Naive thymus-derived CD4-positive, alpha-beta T cell (primary cell): Measurements from ENCODE around the gene GMPPB. TPM values are rescaled to one million over a fixed set of nuclear protein-coding genes. Genes with fewer than 3 reads are reported as not detected.
A peak's percentile ranks its signal among the peaks of the same experiment; 100 is the strongest.

Experiments used
- ATAC-seq: fragments of 150-1000 bp; cut with Tn5 transposase; 2 replicates; pipeline ENCODE4 v1.10.0; 2021; ENCODE audit warnings: mild to moderate bottlenecking, moderate library complexity
- CTCF ChIA-PET: fragments of 350-600 bp; sonication (Branson Sonifier 250); formaldehyde crosslinking; loops from one replicate; lab custom pipeline; 2021; ENCODE audit warnings: antibody characterized with exemption; lab: Charles Lee
- POLR2A ChIA-PET: fragments of 350-600 bp; sonication (Branson Sonifier 250); formaldehyde crosslinking; loops from one replicate; lab custom pipeline; 2021; ENCODE audit warnings: antibody characterized with exemption, inconsistent platforms; lab: Charles Lee
- DNase-seq, 9 donors: peaks; one replicate each; pipeline versions ENCODE4 v3.0.0 to v3.0.0-alpha.2; 2020 to 2022; ENCODE audit warnings: mixed read lengths in 1 of 9
- H3K27ac ChIP-seq: one replicate; pipeline ENCODE4 v1.7.0; 2013; ENCODE audit warnings: mild to moderate bottlenecking, low read depth, low read length, moderate library complexity
- H3K27me3 ChIP-seq, 2 donors: one replicate each; pipeline ENCODE4 v1.7.0; 2013; ENCODE audit warnings: low read length in 2 of 2, mild to moderate bottlenecking in 2 of 2, moderate library complexity in 2 of 2; ENCODE audit not compliant: control insufficient read depth in 2 of 2, insufficient read depth in 2 of 2
- H3K36me3 ChIP-seq, 3 experiments: 1 replicate in 2 of 3; 2 replicates in 1 of 3; pipeline ENCODE4 v1.7.0; 2013; ENCODE audit warnings: low read length in 3 of 3, mild to moderate bottlenecking in 3 of 3, moderate library complexity in 1 of 3; ENCODE audit not compliant: insufficient read depth in 3 of 3, control insufficient read depth in 2 of 3
- H3K4me1 ChIP-seq, 2 donors: one replicate each; pipeline ENCODE4 v1.7.0; 2013; ENCODE audit warnings: low read length in 2 of 2, mild to moderate bottlenecking in 2 of 2, moderate library complexity in 1 of 2; ENCODE audit not compliant: control insufficient read depth in 2 of 2, insufficient read depth in 2 of 2
- H3K4me3 ChIP-seq: 2 replicates; pipeline ENCODE4 v1.7.0; 2013; ENCODE audit warnings: mild to moderate bottlenecking, low read length
- H3K9me3 ChIP-seq, 3 experiments: 1 replicate in 2 of 3; 2 replicates in 1 of 3; pipeline ENCODE4 v1.7.0; 2013; ENCODE audit warnings: low read length in 3 of 3; ENCODE audit not compliant: control insufficient read depth in 2 of 3
- H3K27ac Mint-ChIP-seq, 9 donors: one replicate each; pipeline ENCODE4 v1.8.0; 2020 to 2022; ENCODE audit warnings: mixed read lengths in 9 of 9, mild to moderate bottlenecking in 8 of 9, moderate library complexity in 5 of 9, inconsistent platforms in 2 of 9
- H3K27me3 Mint-ChIP-seq, 5 donors: one replicate each; pipeline ENCODE4 v1.8.0; 2021 to 2022; ENCODE audit warnings: mixed read lengths in 5 of 5, mild to moderate bottlenecking in 1 of 5
- H3K36me3 Mint-ChIP-seq, 5 donors: one replicate each; pipeline ENCODE4 v1.8.0; 2020 to 2022; ENCODE audit warnings: mixed read lengths in 5 of 5, mild to moderate bottlenecking in 3 of 5, inconsistent platforms in 1 of 5
- H3K4me1 Mint-ChIP-seq, 7 donors: one replicate each; pipeline ENCODE4 v1.8.0; 2020 to 2022; ENCODE audit warnings: mixed read lengths in 7 of 7, mild to moderate bottlenecking in 3 of 7, inconsistent platforms in 1 of 7
- H3K4me3 Mint-ChIP-seq, 10 donors: one replicate each; pipeline ENCODE4 v1.8.0; 2020 to 2022; ENCODE audit warnings: mild to moderate bottlenecking in 10 of 10, mixed read lengths in 10 of 10, moderate library complexity in 6 of 10, inconsistent platforms in 2 of 10
- H3K9me3 Mint-ChIP-seq, 11 donors: one replicate each; pipeline ENCODE4 v1.8.0; 2020 to 2022; ENCODE audit warnings: mixed read lengths in 11 of 11, mild to moderate bottlenecking in 4 of 11, inconsistent platforms in 1 of 11, moderate library complexity in 1 of 11
- intact Hi-C, 2 donors: fragments of 100-400 bp; cut with micrococcal nuclease; formaldehyde crosslinking; loops; one replicate each; pipeline ENCODE4 v1.15.1; 2023
- polyA plus RNA-seq, 2 donors: library from polyadenylated mRNA; unstranded; fragments of 300-500 nt; fragmentation: Illumina TruSeq; gene quantifications; one replicate each; pipeline ENCODE4 v1.2.3, GENCODE V29; 2021
- total RNA-seq, 6 experiments: library from RNA in 5 of 6; stranded (reverse) in 5 of 6; gene quantifications; 1 replicate in 5 of 6; 2 replicates in 1 of 6; pipeline ENCODE4 v1.2.3 and lab custom pipeline; 2021 to 2026

Gene GMPPB
- total and polyA plus RNA-seq, 7 experiments from 2014 or later = 14.9 to 60.4 (median 39.3) TPM

DNA sequence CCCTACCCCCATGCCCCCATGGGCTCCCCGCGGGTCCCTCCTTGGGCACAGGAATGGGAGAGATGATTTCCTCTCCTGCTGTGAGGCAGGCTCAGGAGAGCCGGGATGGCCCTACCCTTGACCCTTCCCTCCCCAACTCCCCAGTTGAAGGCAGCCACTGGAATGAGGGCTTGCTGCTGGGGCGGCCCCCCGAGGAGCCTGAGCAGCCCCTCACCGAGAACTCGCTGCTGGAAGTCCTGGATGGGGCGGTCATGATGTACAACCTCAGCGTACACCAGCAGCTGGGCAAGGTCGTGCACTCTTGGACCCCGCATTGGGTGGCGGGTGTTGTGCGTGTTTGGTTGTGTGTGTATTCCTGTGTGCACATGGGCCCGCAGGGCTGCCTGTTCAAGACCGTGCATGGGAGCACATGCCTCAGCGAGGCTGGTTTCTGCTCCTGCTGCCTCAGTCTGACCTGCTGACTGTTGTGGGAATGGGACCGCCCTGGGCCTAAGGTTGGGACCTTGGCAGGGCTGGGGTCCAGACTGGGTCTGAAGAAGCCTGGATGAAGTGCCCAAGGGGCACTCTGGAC is 18.3 kb downstream of the GMPPB start:
- H3K27me3 ChIP-seq = no peaks in the 10 kb centered on the region
- no peaks in the 10 kb centered on the region for H3K9me3 ChIP-seq
- peaks cover 0 to 60% (median 0%) of the 10 kb centered on the region in 3 experiments for H3K36me3 ChIP-seq
- peaks cover 0 to 7% (median 0%) of the 10 kb centered on the region in 7 donors for H3K4me1 Mint-ChIP-seq
- no peak overlapping the region for H3K4me3 Mint-ChIP-seq
- no peaks in the 10 kb centered on the region for H3K9me3 Mint-ChIP-seq
- H3K27ac ChIP-seq = no peak overlapping the region
- no peak overlapping the region for H3K4me3 ChIP-seq
- ChIA-PET CTCF (interaction anchor here (0.5 kb wide), 1 partner anchor 205 kb away, joined by 4 read pairs; no protein-coding TSS in a partner anchor), POLR2A (no interaction called here)
- H3K4me1 ChIP-seq = no peaks in the 10 kb centered on the region
- H3K27me3 Mint-ChIP-seq = no peaks in the 10 kb centered on the region
- H3K36me3 Mint-ChIP-seq = peaks cover 0 to 15% (median 2%) of the 10 kb centered on the region in 5 donors
- intact Hi-C loops = no loop called here
- DNase-seq (peak in 1 of 9 donors; percentile 5), ATAC-seq (no peak)
- no peak overlapping the region for H3K27ac Mint-ChIP-seq

DNA sequence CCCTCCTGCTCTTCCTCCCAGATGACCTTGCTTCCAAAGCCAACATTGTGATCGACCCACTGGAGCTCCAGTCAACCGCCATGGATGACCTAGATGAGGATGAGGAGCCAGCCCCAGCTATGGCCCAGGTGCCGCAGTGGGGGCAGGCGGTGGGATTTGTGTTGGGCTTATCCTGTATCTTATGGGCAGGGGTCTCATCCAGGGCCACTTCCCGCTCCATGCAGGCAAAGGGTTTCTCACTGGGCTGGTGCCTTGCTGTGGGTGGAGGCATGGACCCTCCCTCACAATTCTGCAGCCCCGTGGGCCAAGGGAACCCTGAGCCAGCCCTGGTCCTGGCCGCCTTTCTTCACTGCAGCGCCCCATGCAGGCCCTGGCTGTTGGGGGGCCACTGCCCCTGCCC is 19.1 kb downstream of the GMPPB start:
- H3K27ac ChIP-seq = no peak overlapping the region
- DNase-seq = no peak
- no peaks in the 10 kb centered on the region for H3K9me3 ChIP-seq
- H3K27me3 ChIP-seq = no peaks in the 10 kb centered on the region
- H3K36me3 ChIP-seq = peaks cover 0 to 69% (median 0%) of the 10 kb centered on the region in 3 experiments
- POLR2A ChIA-PET = no interaction called here
- ATAC-seq = no peak
- H3K4me1 ChIP-seq = no peaks in the 10 kb centered on the region
- Mint-ChIP-seq H3K27ac (no peak overlapping the region), H3K4me3 (no peak overlapping the region), H3K27me3 (no peaks in the 10 kb centered on the region), H3K9me3 (no peaks in the 10 kb centered on the region), H3K36me3 (peaks cover 0 to 11% (median 2%) of the 10 kb centered on the region in 5 donors), H3K4me1 (peaks cover 0 to 7% (median 0%) of the 10 kb centered on the region in 7 donors)
- no peak overlapping the region for H3K4me3 ChIP-seq
- intact Hi-C loops = no loop called here
- CTCF ChIA-PET = interaction anchor here (0.6 to 1.2 kb wide), 2 partner anchors 97 to 134 kb away, joined by 3 to 5 read pairs; no protein-coding TSS in a partner anchor

DNA sequence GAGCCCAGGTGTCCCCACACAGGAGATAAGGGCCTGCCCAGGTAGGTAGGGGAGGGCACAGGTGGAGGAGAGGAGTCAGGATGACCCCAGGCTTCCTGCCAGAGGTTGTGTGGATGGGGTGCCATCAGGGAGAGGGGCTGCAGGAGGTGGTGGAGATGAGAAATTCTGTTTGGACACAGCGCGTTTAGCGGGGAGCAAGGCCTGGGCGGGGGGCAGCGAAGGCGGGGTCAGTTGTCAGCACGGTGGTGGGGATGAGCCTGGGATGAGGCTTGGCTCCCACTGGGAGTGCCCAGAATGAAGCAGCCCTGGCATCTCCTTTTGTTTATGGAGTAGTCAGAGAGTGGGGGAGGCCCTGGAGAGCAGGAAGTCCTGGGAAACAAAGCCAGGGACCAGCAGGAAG is 19.8 kb downstream of the GMPPB start:
- CTCF ChIA-PET = interaction anchor here (0.6 to 1.2 kb wide), 4 partner anchors 16 to 203 kb away, joined by 3 to 5 read pairs (median 3); partner anchors contain the start of gene AMIGO3
- Mint-ChIP-seq H3K4me1 (peaks cover 0 to 7% (median 0%) of the 10 kb centered on the region in 7 donors), H3K27me3 (no peaks in the 10 kb centered on the region), H3K4me3 (no peak overlapping the region), H3K27ac (peak overlapping the region in 2 of 9 donors; percentile 51 to 52), H3K9me3 (no peaks in the 10 kb centered on the region), H3K36me3 (peaks cover 0 to 10% (median 2%) of the 10 kb centered on the region in 5 donors)
- H3K27me3 ChIP-seq = no peaks in the 10 kb centered on the region
- intact Hi-C loops = loop anchor here (1.0 kb wide), 5 partner anchors 15 to 165 kb away; partner anchors contain the start of gene AMIGO3 (in 2 of the 2)
- no peaks in the 10 kb centered on the region for H3K4me1 ChIP-seq
- DNase-seq (no peak), ATAC-seq (no peak)
- H3K36me3 ChIP-seq = peaks cover 0 to 76% (median 0%) of the 10 kb centered on the region in 3 experiments
- no peaks in the 10 kb centered on the region for H3K9me3 ChIP-seq
- POLR2A ChIA-PET = no interaction called here
- no peak overlapping the region for H3K27ac ChIP-seq
- H3K4me3 ChIP-seq = no peak overlapping the region

- Mint-ChIP-seq H3K4me1 (peaks cover 0 to 7% (median 0%) of the 10 kb centered on the region in 7 donors), H3K9me3 (no peaks in the 10 kb centered on the region), H3K36me3 (peaks cover 0 to 10% (median 2%) of the 10 kb centered on the region in 5 donors), H3K27ac (peak overlapping the region in 2 of 9 donors; percentile 8 to 52), H3K27me3 (no peaks in the 10 kb centered on the region), H3K4me3 (no peak overlapping the region)
- intact Hi-C loops = loop anchor here (1.0 kb wide), 5 partner anchors 16 to 164 kb away; partner anchors contain the start of gene AMIGO3 (in 2 of the 2)
- Histone ChIP-seq H3K27ac (no peak overlapping the region), H3K4me3 (no peak overlapping the region), H3K27me3 (no peaks in the 10 kb centered on the region), H3K36me3 (peaks cover 0 to 80% (median 0%) of the 10 kb centered on the region in 3 experiments), H3K4me1 (no peaks in the 10 kb centered on the region), H3K9me3 (no peaks in the 10 kb centered on the region)
- ChIA-PET CTCF (interaction anchor here (1.0 to 1.1 kb wide), 2 partner anchors 16 to 203 kb away, joined by 3 read pairs; partner anchors contain the start of gene AMIGO3), POLR2A (no interaction called here)
- peak; percentile 94 for ATAC-seq
- DNase-seq = peak; percentile 44 to 74 (median 65)
Measured at GRCh38 chr3:49703443-49703927, 20.3 kb downstream of the GMPPB start.

GRCh38 chr3:49702672-49703071 is 21.1 kb downstream of the GMPPB start:
- ATAC-seq = no peak
- peaks cover 0 to 10% (median 2%) of the 10 kb centered on the region in 5 donors for H3K36me3 Mint-ChIP-seq
- DNase-seq = no peak
- H3K27me3 Mint-ChIP-seq = no peaks in the 10 kb centered on the region
- H3K9me3 ChIP-seq = no peaks in the 10 kb centered on the region
- no peak overlapping the region for H3K4me3 ChIP-seq
- POLR2A ChIA-PET = no interaction called here
- H3K27me3 ChIP-seq = no peaks in the 10 kb centered on the region
- H3K9me3 Mint-ChIP-seq = no peaks in the 10 kb centered on the region
- no peaks in the 10 kb centered on the region for H3K4me1 ChIP-seq
- peak overlapping the region in 1 of 9 donors; percentile 72 for H3K27ac Mint-ChIP-seq
- H3K36me3 ChIP-seq = peaks cover 0 to 88% (median 0%) of the 10 kb centered on the region in 3 experiments
- intact Hi-C loops = loop anchor here (1.0 kb wide), 5 partner anchors 17 to 163 kb away; partner anchors contain the start of gene AMIGO3 (in 2 of the 2)
- CTCF ChIA-PET = interaction anchor here (0.5 to 1.0 kb wide), 3 partner anchors 120 to 163 kb away, joined by 3 to 4 read pairs (median 3); no protein-coding TSS in a partner anchor
- no peak overlapping the region for H3K27ac ChIP-seq
- peaks cover 0 to 7% (median 0%) of the 10 kb centered on the region in 7 donors for H3K4me1 Mint-ChIP-seq
- H3K4me3 Mint-ChIP-seq = no peak overlapping the region

DNA sequence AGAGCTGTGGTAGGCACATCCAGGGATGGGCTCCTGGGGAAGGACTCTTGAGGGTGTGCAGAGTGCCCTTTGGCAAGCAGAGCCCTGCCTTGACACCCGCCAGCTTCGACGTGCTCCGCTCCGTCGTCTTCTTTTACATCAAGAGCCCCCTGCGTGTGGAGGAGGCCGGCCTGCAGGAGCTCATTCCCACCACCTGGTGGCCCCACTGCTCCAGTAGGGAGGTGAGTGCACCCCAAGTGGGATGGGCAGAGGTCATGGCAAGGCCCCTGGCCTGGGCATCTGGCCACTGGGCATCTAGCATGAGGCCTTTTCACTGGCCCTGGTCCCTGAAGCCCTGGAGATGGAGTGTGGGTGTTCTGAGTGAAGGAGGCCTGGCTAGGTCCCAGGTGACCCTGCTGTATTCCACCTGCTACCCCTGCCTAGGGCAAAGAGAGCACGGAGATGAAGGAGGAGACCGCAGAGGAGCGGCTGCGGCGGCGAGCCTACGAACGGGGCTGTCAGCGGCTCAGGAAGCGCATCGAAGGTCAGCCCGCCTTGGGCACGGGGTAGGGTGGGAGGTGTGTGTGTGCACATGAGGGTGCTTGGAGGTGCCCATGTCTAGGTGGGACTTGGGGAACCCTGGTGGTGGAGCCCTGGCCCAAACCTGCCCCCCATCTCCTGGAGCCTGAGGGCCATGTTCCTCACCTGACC is 22.2 kb downstream of the GMPPB start:
- Mint-ChIP-seq H3K4me1 (peaks cover 0 to 7% (median 0%) of the 10 kb centered on the region in 7 donors), H3K9me3 (no peaks in the 10 kb centered on the region), H3K4me3 (no peak overlapping the region), H3K27me3 (no peaks in the 10 kb centered on the region), H3K36me3 (peaks cover 0 to 4% (median 0%) of the 10 kb centered on the region in 5 donors), H3K27ac (no peak overlapping the region)
- Histone ChIP-seq H3K27ac (no peak overlapping the region), H3K9me3 (no peaks in the 10 kb centered on the region), H3K36me3 (peaks cover 0 to 83% (median 0%) of the 10 kb centered on the region in 3 experiments), H3K4me3 (no peak overlapping the region), H3K4me1 (no peaks in the 10 kb centered on the region), H3K27me3 (no peaks in the 10 kb centered on the region)
- intact Hi-C loops = no loop called here
- ChIA-PET POLR2A (no interaction called here), CTCF (interaction anchor here (0.8 to 1.9 kb wide), 3 partner anchors 30 to 162 kb away, joined by 3 to 8 read pairs (median 4); no protein-coding TSS in a partner anchor)
- ATAC-seq (no peak), DNase-seq (no peak)
